ENCODE results near the gene PDE4C.

Gene PDE4C

DNA sequence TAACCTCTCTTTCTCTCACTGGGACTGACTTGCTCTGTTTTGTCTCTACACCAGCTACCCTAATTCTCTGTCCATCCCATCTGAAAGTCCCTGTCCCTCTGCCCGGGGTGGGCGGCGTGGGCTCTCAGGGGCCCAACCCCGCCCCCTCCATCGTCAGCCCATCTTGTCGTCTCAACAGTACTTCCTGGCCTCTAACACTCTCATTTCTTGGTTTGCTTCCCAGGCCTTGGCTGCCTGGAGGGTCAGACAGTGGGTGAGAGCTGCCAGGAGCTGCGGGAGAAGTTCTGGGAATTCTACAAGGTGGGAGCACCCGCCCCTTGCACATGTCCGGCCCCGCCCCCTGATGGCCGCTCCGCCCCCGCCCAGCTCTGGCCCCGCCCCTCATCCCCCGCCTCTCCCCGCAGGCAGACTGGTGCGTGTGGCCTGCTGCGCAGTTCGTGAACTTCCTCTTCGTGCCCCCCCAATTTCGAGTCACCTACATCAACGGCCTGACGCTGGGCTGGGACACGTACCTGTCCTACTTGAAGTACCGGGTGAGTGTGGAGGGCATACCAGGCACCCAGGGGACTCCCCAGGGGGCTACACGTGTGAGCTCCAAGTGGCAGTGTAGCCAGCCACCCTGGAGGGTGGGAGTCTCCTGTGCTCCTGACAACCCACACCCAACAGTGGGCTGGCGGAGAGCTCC is 31.5 kb downstream of the PDE4C start:
- FAIRE-seq = no peak

DNA sequence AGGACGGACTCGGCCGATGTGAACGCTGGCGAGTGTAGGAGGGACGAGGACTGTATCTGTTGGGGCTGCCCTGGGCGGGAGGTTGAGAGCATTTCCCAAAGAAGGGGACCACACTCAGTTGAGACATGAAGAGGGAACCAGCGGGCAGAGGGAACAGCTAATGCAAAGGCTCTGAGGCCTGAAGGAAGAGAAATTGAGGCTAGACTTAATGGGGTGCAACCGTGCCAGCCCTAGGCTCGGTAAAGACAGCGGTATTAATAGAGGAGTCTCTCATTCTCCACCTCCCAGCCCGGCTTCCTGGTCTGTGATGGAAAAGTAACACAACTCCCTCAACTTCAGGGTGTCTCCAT is 32.1 kb downstream of the PDE4C start:
- no peak for FAIRE-seq

DNA sequence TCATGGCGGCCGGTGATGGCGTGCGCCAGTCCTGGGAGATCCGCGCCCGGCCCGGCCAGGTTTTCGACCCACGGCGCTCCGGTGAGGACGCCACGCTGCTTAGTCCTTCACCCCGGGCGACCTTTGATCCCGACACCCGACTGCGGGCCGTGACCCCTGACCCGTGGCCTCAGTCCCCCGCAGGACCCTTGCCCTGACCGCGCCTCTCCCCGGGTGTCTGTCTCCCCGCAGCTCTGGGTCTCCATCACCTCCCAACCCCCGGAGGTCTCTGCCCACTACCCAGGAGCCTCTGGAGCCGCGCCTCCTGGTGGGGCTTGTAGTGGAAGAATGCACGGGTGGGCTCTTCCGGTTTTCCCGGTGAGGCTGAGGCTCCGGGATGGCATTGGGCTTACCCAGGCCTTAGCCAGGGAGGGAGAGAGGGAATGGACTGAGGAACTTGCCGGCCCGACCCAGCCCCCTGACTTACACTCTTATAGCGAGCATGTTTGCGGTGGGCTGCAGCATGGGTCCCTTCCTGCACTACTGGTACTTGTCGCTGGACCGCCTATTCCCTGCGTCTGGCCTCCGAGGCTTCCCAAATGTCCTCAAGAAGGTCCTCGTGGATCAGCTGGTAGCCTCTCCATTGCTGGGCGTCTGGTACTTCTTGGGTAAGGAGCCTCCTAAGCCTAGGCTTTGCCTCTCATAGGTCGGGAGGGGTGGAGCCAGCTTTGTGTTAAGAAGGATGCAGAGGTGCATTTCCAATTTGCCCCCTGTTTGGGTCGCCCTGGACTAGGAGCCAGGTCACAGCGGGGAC is 32.7 kb downstream of the PDE4C start:
- FAIRE-seq = no peak

DNA sequence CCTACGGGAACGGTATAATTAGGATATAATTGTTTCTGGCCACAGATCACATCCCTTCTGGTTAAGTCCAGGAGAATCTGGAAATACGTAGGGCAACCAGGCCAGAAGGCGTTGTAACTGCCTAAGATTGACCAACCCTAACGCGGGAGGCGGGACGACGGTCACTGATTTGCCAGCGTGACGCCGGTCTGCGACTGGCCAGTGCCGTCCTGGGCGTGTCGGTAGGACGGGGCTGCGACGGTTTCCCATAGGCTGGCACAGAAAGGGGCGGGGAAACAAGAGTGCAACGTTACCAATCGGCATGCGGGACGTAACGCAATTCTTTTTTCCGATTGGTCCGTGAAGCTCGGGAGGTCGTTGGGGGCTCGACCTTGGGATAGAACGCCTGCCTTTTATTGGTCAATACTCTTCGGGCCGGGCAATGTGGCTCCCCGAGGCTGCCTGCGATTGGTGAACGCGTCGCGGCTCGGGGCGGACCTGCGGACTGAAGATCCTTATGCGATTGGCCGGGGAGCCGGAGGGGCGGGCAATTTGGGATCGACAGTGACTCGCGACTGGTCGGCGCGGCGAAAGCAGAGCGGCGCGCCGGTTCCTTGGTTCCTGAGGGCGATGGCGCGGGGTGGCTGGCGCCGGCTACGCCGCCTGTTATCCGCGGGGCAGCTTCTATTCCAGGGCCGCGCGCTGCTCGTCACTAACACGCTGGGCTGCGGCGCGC is 33.4 kb downstream of the PDE4C start, which contains the start of gene MPV17L2:
TSS of gene MPV17L2 (plus strand) at position 546 of the 715 bp plus-strand sequence. CDS start at position 610, 64 bp downstream.
- FAIRE-seq = peak; percentile 99

DNA sequence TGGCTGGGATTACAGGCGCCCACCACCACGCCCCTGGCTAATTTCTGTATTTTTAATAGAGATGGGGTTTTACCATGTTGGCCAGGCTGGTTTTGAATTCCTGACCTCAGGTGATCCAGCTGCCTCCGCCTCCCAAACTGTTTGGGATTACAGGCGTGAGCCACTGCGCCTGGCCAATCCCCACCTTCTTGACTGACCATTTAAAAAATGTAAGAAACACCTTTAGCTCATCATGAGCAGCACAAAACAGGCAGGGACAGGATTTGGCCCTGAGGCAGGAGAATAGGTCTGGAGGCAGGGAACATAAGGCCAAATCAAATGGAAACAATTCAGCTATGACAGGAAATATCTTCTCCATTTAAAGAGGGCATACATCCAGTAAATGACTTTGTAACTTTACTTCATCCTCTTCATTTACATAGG is 34.6 kb downstream of the PDE4C start:
- no peak for FAIRE-seq

DNA sequence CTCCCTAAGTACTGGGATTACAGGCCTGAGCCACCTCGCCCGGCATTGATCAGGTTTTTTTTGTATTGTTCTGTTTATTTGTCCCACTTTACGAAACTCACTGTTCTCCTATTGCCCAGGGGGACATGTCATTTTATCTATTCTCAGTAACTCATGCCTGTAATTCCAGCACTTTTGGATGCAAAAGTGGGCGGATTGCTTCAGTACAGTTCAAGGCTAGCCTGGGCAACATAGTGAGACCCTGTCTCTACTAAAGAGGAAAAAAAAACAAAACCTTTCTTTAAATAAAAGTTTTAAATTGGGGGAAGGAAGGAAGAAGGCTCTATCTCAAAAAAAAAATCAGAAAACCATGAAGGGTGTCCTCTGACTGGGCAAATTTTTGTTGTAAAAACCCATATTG is 36.0 kb downstream of the PDE4C start:
- FAIRE-seq = no peak

DNA sequence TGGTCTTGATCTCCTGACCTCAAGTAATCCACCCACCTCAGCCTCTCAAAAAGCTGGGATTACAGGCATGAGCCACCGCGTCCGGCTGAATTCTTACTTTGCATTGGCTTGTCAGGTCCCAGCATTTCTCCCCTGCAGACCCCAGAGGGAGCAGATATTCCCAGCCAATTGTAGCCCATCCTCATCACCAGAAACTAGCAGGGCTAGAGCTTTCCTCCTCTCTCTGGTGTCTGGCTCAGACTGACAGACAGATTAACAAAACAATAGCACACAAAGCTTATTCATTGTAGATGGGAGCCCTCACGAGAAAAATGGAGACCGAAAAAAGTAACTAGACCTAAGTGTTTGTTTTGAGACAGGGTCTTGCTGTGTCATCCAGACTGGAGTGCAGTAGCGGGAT is 40.7 kb downstream of the PDE4C start:
- FAIRE-seq = no peak

DNA sequence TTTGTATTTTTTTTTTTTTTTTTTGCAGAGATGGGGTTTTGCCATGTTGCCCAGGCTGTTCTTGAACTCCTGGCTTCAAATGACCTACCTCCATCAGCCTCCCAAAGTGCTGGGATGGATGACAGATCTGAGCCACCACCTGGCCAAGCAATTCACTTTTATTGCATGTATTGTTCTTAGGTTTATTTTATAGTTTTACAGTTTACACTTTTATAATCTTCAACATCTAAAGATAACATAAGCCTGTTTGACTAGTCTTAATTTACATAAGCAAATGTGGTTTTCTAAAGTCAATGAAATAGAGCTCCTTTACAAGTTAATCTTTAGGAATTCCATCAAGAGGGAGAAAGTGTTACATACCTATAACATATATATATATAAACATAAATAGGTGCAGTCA is 42.7 kb downstream of the PDE4C start:
- FAIRE-seq = no peak

DNA sequence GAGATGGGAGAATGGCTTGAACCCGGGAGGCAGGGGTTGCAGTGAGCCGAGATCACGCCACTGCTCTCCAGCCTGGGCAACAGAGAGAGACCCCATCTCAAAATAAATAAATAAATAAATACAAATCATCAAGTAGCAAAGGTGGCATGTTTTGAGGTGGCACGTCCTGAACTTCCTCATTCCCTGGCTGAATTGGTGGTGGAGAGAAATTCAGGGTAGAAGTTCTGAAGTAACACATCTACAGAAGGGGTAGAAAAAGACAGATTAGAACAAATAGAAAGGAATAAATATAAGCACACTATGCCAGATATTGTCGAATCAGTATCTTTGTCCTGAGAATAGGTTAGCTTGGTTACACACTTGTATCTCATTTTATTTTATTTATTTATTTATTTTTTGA is 46.3 kb downstream of the PDE4C start:
- no peak for FAIRE-seq

DNA sequence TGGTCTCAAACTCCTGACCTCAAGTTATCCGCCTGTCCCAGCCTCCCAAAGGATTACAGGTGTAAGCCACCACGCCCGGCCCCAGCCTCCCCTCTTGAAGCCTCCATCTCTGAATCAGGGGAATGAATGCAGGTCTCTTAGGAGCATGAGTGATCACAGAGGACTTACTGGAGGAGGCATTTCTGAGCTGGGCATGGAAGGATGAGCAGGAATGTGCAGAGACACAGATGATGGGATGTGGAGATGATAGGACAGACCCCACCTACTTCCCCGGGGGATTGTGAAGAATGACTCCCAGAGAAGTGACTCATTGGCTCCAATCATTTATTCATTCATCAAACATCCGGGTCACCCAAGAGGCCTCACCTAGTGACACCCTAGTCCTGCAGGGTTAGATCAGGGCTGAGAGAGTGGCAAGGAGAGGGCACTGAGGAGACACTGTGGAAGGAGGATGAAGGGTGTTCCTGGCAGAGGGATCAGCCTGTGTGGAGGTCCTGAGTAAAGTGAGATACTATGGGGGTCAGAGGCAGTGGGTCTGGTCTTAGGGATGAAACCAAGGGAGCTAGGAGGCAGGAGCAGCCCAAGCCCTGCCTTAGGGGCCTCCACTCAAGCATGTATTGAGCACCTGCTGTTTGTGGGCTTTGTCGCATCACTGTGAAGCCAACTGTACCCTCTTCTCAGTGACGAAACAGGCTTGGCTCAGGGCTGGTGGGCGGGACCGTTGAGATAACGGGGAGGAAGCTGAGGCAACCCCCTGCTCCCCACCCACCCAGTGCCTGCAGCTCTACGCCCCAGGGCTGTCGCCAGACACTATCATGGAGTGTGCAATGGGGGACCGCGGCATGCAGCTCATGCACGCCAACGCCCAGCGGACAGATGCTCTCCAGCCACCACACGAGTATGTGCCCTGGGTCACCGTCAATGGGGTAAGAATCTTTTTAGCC is 49.6 kb downstream of the PDE4C start:
- FAIRE-seq = no peak

DNA sequence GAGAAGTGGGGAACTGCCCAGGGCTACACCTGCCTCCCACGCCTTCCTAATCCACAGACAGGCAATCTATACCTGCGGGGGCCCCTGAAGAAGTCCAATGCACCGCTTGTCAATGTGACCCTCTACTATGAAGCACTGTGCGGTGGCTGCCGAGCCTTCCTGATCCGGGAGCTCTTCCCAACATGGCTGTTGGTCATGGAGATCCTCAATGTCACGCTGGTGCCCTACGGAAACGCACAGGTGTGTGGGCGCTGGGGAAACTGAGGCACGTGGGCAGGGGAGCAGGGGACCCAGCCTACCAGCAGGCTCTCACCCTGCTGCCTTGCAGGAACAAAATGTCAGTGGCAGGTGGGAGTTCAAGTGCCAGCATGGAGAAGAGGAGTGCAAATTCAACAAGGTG is 51.3 kb downstream of the PDE4C start:
- FAIRE-seq = no peak

Data from TTC549 (cell line).